Erythroblast (primary cell): ENCODE measurements around the gene SYPL1.

ENCODE experiments used
- DNase-seq, 2 experiments: peaks; one replicate each; lab custom pipeline; 2025; lab: John Stamatoyannopoulos, UW
- GATA1 ChIP-seq: IDR thresholded peaks from 2 replicates; pipeline ENCODE4 v1.6.1; 2011; ENCODE audit warnings: low read depth, mild to moderate bottlenecking, control low read depth, low read length, moderate library complexity
- POLR2A ChIP-seq: IDR thresholded peaks from 2 replicates; pipeline ENCODE4 v1.6.1; 2011; ENCODE audit warnings: mild to moderate bottlenecking, low read length

Gene SYPL1

GRCh38 chr7:106129291-106129690, 17.2 kb upstream of the SYPL1 start:
- TF ChIP-seq GATA1, result no peak
- no peak for TF ChIP-seq POLR2A
- no peak for DNase-seq

- DNase-seq, result no peak
- TF ChIP-seq POLR2A, result no peak
- TF ChIP-seq GATA1, result no peak
Measured at GRCh38 chr7:106128836-106129235, 16.7 kb upstream of the SYPL1 start.

- DNase-seq, result no peak
- TF ChIP-seq POLR2A (no peak), GATA1 (no peak)
Measured at GRCh38 chr7:106127984-106128780, 16.1 kb upstream of the SYPL1 start.

- TF ChIP-seq POLR2A, result no peak
- no peak for TF ChIP-seq GATA1
- no peak for DNase-seq
Measured at GRCh38 chr7:106126170-106126938, 14.2 kb upstream of the SYPL1 start.

- DNase-seq, result no peak
- TF ChIP-seq POLR2A, result no peak
- TF ChIP-seq GATA1, result no peak
Measured at GRCh38 chr7:106125417-106125816, 13.3 kb upstream of the SYPL1 start.

- TF ChIP-seq POLR2A, result no peak
- TF ChIP-seq GATA1, result no peak
- DNase-seq, result no peak
Measured at GRCh38 chr7:106124186-106124585, 12.1 kb upstream of the SYPL1 start.

GRCh38 chr7:106122713-106123112, 10.6 kb upstream of the SYPL1 start:
- DNase-seq, result no peak
- TF ChIP-seq GATA1 (no peak), POLR2A (no peak)

- no peak for DNase-seq
- TF ChIP-seq GATA1, result no peak
- TF ChIP-seq POLR2A, result no peak
Measured at GRCh38 chr7:106121189-106121810, 9.2 kb upstream of the SYPL1 start.

GRCh38 chr7:106120500-106120899, 8.4 kb upstream of the SYPL1 start:
- TF ChIP-seq GATA1 (no peak), POLR2A (no peak)

GRCh38 chr7:106119719-106120118, 7.6 kb upstream of the SYPL1 start:
- TF ChIP-seq GATA1 (no peak), POLR2A (no peak)
- DNase-seq, result no peak

More at GRCh38 chr7:106120500-106120899, 8.4 kb upstream of the SYPL1 start:
- DNase-seq, result no peak

GRCh38 chr7:106117786-106118544, 5.9 kb upstream of the SYPL1 start:
- TF ChIP-seq POLR2A, result no peak
- TF ChIP-seq GATA1, result no peak
- DNase-seq, result no peak

- TF ChIP-seq POLR2A (no peak), GATA1 (no peak)
- DNase-seq, result no peak
Measured at GRCh38 chr7:106116161-106116704, 4.1 kb upstream of the SYPL1 start.
